BLaER1 treated with 17β-estradiol and CSF1 and Interleukin-3, amounts not matched to agents 10 nM and 100 nM (cell line): ENCODE measurements around the gene FXR2.

Experiments used
- H3K27ac ChIP-seq, 11 experiments: shearing (Covaris generic); formaldehyde crosslinking; 2 replicates each; pipeline ENCODE4 v1.8.1; 2022
- H3K27me3 ChIP-seq, 11 experiments: shearing (Covaris generic); formaldehyde crosslinking; 2 replicates each; pipeline ENCODE4 v1.8.1; 2022
- H3K36me3 ChIP-seq, 11 experiments: shearing (Covaris generic); formaldehyde crosslinking; 2 replicates each; pipeline ENCODE4 v1.8.1; 2022
- H3K4me1 ChIP-seq, 10 experiments: shearing (Covaris generic); formaldehyde crosslinking; 2 replicates each; pipeline ENCODE4 v1.8.1; 2022
- H3K4me2 ChIP-seq, 11 experiments: shearing (Covaris generic); formaldehyde crosslinking; 2 replicates each; pipeline ENCODE4 v1.8.1; 2022
- H3K4me3 ChIP-seq, 10 experiments: shearing (Covaris generic); formaldehyde crosslinking; 2 replicates each; pipeline ENCODE4 v1.8.1; 2022
- H3K9ac ChIP-seq, 11 experiments: shearing (Covaris generic); formaldehyde crosslinking; 2 replicates each; pipeline ENCODE4 v1.8.1; 2022
- H3K9me3 ChIP-seq, 11 experiments: shearing (Covaris generic); formaldehyde crosslinking; replicated peaks in 1 of 11; 2 replicates each; pipeline ENCODE4 v1.8.1; 2022
- H4K20me1 ChIP-seq, 11 experiments: shearing (Covaris generic); formaldehyde crosslinking; 2 replicates each; pipeline ENCODE4 v1.8.1; 2022
- Cebpa-rat ChIP-seq, 11 experiments: shearing (Covaris generic); IDR thresholded peaks; 2 replicates each; pipeline ENCODE4 v1.8.1; 2022

The FXR2 gene

DNA sequence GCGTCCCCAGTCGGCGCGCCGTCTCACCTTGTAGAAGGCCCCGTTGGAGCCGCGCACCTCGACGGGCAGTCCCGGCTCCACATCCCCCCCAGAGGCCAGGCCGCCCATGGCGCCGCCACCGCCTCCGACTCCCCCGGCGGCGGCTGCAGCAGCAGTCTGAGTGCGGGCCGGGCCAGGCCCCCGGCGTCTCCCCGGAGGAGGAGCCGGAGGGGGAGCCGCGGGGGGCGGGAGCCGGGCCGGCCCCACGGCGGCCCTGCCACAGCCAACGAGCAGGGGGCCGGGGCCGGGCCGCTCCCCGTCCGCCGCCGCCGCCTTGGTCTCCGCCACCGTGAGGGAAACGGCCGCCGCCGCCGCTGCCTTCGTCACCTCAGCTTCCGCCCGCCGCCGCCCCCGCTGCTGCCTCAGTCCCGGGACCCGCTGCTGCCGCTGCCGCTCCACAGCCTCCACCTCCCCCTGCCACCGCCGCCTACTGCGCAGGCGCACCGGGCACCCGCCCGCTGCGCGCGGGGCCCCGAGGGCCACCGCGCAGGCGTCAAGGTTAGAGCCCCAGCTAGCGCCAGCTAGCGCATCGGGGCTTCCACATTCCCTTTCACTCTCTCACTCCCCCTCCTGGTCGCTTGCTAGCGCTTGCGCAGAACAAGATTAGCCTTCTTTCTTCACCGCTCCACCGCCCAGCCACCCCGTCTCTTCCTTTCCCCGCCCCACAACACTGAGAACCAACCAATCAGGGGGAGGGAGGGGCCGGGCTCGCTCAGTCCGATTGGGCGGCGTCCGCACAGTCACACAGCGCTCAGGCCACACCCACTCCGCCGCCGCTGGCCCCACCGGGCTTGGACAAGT, at the start of gene FXR2:
Gene FXR2 (minus strand): TSS at position 473 of the 840 bp plus-strand sequence. CDS start 365 bp downstream, at position 108.
- H3K4me1 ChIP-seq = peaks cover 24 to 38% (median 31%) of the 10 kb centered on the region in 10 experiments
- peak within 1 kb of the TSS; percentile 85 to 100 (median 95) for H3K4me2 ChIP-seq
- H3K9me3 ChIP-seq = no peaks in the 10 kb centered on the region
- H4K20me1 ChIP-seq = peaks cover 13 to 44% (median 39%) of the 10 kb centered on the region in 11 experiments; a peak in 16 of 22 replicates
- peak within 1 kb of the TSS; percentile 85 to 96 (median 93) for H3K9ac ChIP-seq
- no peak for TF ChIP-seq Cebpa-rat (IDR thresholded peaks at IDR 0.05)
- H3K4me3 ChIP-seq = peak within 1 kb of the TSS; percentile 81 to 97 (median 88)
- peak within 1 kb of the TSS; percentile 78 to 93 (median 90) for H3K27ac ChIP-seq
- peaks cover 15 to 27% (median 21%) of the 10 kb centered on the region in 11 experiments for H3K36me3 ChIP-seq
- no peaks in the 10 kb centered on the region for H3K27me3 ChIP-seq

DNA sequence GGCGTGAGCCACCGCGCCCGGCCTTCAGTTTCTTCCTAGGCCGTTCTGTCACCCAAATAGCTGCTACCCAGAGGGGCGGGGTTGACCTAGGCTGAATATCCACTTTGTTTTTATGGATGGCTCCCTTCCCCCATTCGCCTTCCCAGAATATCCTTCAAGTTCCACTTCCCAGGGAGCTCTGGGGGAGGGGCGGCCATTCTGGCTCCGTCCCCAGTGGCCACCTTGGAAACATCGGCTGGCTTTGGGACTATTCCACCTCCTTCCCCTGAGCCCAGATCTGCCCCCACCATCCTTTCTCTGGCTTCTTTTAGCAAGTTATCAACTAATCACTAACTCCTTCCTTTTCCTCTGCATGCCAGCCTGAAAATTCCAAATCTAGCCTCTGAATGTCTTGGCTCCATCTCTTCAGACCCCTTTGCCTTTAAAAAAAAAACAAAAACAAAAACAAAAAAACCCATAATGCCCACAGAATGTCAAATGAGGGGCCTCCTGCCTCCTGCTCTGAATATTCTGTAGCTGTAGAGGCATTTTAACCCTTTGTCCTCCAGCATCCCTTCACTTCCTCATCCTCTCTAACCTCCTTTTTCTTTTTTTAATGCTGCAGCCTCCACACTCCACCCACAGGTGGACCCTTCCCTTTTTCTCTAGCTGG, 42.4 kb upstream of the FXR2 start:
- peaks cover 0 to 8% (median 0%) of the 10 kb centered on the region in 11 experiments; a peak in 5 of 22 replicates for H4K20me1 ChIP-seq
- peaks cover 6 to 20% (median 10%) of the 10 kb centered on the region in 10 experiments; a peak in 14 of 20 replicates for H3K4me1 ChIP-seq
- no peak overlapping the region for H3K9ac ChIP-seq
- TF ChIP-seq Cebpa-rat (IDR thresholded peaks at IDR 0.05) = no peak
- H3K9me3 ChIP-seq = no peaks in the 10 kb centered on the region
- no peak overlapping the region for H3K4me3 ChIP-seq
- H3K36me3 ChIP-seq = no peaks in the 10 kb centered on the region
- H3K27me3 ChIP-seq = peaks cover 31 to 37% (median 35%) of the 10 kb centered on the region in 11 experiments
- peak overlapping the region in 3 of 11 experiments; percentile 6 to 19 (median 19); a peak in 4 of 22 replicates for H3K4me2 ChIP-seq
- H3K27ac ChIP-seq = no peak overlapping the region

DNA sequence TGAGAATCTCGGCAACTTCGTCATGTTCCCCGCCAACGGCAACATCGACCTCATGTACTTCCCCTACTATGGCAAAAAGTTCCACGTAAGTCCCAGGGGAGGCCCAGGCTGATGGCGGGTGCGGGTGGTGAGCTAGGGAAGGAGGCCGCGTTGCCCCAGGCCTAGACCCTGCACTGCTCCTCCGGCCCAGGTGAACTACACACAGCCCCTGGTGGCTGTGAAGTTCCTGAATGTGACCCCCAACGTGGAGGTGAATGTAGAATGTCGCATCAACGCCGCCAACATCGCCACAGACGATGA, 40.8 kb upstream of the FXR2 start:
- no peaks in the 10 kb centered on the region for H3K9me3 ChIP-seq
- H3K4me1 ChIP-seq = peaks cover 16 to 32% (median 22%) of the 10 kb centered on the region in 10 experiments
- no peak overlapping the region for H3K9ac ChIP-seq
- H3K4me2 ChIP-seq = peak overlapping the region in 9 of 11 experiments; percentile 26 to 66 (median 35); a peak in 16 of 22 replicates
- H3K27ac ChIP-seq = no peak overlapping the region
- TF ChIP-seq Cebpa-rat (IDR thresholded peaks at IDR 0.05) = no peak
- no peaks in the 10 kb centered on the region for H3K36me3 ChIP-seq
- peaks cover 0 to 20% (median 9%) of the 10 kb centered on the region in 11 experiments; a peak in 11 of 22 replicates for H4K20me1 ChIP-seq
- H3K4me3 ChIP-seq = no peak overlapping the region
- H3K27me3 ChIP-seq = peaks cover 47 to 53% (median 51%) of the 10 kb centered on the region in 11 experiments

DNA sequence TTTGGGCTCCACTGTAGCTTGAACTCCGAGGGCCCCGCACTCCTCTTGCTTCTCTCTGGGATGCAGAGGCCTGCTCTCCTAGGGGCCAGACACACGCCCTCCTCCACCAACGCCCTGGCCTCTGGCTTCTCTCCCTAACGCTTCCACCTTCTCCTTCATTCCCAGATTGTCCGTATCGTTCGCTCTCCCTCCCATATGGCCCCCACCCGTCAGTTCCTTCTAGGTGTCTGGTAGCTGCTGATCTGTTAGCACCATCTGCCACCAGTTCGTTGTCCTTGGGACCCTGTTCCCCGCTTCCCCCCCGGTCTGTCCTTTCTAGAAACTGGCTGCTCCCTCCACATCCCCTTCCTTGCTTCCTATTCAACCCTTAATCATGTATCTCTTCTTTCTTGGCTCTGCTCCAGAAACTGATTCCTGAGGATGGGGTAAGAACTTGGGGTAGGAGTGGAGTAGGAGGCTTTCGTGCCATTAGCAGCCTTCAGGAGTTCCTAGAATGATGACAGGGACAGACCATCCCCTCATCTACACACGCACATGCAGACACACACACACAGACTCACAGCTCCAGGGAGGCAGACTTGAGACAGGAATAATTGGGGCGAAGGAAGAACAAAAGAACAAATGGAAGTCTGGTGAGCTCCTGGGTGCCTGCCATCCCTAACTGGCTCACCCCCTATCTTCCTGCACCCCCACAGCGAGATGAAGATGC, 40.3 kb upstream of the FXR2 start:
- Histone ChIP-seq H3K4me2 (peak overlapping the region in 9 of 11 experiments; percentile 26 to 66 (median 35); a peak in 16 of 22 replicates), H3K27me3 (peaks cover 52 to 58% (median 56%) of the 10 kb centered on the region in 11 experiments), H3K27ac (no peak overlapping the region), H3K36me3 (no peaks in the 10 kb centered on the region), H3K9ac (no peak overlapping the region), H4K20me1 (peaks cover 0 to 20% (median 9%) of the 10 kb centered on the region in 11 experiments; a peak in 11 of 22 replicates), H3K4me3 (no peak overlapping the region), H3K9me3 (no peaks in the 10 kb centered on the region), H3K4me1 (peaks cover 21 to 37% (median 27%) of the 10 kb centered on the region in 10 experiments)
- no peak for TF ChIP-seq Cebpa-rat (IDR thresholded peaks at IDR 0.05)

DNA sequence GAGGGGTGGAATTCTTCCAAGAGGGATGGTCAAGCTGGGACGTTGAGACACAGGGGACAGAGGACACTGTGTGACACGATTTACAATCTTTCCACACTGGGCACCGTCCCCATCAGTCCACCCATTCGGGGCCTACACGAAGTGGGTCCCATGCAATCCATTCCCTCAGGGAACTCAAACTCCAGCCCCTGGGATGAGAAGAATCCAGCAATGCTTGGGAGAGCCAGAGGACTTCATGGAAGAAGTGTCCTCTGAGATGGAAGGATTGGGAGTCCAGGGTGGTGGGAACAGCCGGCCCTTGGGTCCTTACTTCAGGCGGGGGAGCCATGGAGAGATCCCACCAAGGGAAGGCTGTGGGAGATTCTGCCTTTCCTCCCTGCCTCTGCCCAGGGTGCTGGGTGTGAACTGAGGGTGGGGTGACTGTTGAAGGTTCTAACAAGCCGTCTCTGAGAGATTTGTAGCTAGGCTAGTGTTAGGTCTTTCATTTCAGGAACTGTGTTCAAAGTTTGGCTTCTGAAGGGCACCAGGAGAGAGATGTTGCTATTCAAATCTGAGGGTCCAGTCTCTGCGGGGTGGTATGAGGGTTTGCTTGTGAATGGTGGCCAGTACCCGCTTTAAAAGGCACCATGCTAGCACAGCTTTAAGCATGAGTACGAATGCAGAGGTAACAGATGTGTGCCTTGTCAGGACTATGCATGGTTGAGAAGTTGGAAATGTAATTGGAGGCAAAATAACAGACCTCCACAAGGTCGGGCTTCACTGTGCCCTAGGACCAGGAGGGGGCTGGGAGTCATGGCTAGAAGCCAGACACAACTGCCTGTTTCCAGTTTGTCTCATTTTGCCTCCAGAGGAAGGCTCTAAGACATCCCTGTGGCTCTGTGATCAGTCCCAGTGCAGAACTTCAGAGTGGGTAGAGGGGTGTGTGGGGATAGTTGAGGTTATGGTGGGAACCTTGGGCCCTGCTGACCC, 38.0 kb upstream of the FXR2 start:
- TF ChIP-seq Cebpa-rat (IDR thresholded peaks at IDR 0.05) = no peak
- H3K27ac ChIP-seq = no peak overlapping the region
- no peak overlapping the region for H3K9ac ChIP-seq
- no peaks in the 10 kb centered on the region for H3K9me3 ChIP-seq
- H3K4me1 ChIP-seq = peaks cover 22 to 37% (median 30%) of the 10 kb centered on the region in 10 experiments
- peaks cover 61 to 74% (median 70%) of the 10 kb centered on the region in 11 experiments for H3K27me3 ChIP-seq
- no peak overlapping the region for H3K4me2 ChIP-seq
- peaks cover 0 to 20% (median 9%) of the 10 kb centered on the region in 11 experiments; a peak in 11 of 22 replicates for H4K20me1 ChIP-seq
- H3K4me3 ChIP-seq = no peak overlapping the region
- H3K36me3 ChIP-seq = no peaks in the 10 kb centered on the region

DNA sequence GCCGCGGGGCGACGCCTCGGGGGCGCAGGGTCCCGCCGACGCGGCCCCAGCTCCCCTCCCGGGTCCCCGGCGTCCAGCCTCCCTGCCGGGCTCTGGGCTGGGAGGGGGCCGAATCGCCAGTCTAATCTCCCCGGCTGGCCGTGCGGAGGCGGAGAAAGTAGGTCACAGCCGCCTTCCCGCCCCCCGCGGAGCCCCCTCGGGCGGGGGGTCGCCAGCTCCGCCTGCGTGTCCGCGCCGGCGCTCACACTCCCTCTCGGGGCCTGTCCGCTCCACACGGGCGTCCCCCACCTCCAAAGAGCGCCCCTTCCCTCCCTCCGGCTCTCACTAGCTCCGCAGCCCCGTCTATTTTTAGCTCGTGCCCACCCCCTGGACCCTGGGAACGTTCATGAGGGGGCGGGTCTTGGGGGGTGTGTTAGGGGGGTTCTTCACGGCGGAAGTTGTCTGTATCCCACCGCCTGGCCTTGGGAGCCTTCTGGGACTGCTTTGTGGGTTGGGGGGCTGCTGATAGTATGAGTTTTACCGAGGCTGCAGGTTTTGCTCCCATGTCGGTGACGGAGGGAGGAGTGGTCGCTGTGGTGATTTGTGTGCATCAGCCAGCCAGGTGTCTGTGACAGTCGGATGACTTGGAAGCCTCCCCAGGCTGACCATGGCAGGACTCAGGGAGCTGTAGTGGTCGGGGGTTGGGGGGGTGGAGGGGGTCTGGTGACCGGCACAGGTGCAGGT, 37.1 kb upstream of the FXR2 start:
- H3K27ac ChIP-seq = no peak overlapping the region
- H3K9me3 ChIP-seq = no peaks in the 10 kb centered on the region
- H3K4me1 ChIP-seq = peaks cover 21 to 36% (median 28%) of the 10 kb centered on the region in 10 experiments
- H3K4me2 ChIP-seq = peak overlapping the region; percentile 82 to 97 (median 89)
- peak overlapping the region in 5 of 11 experiments; percentile 24 to 54 (median 35); a peak in 5 of 22 replicates for H3K9ac ChIP-seq
- peaks cover 61 to 74% (median 70%) of the 10 kb centered on the region in 11 experiments for H3K27me3 ChIP-seq
- no peak for TF ChIP-seq Cebpa-rat (IDR thresholded peaks at IDR 0.05)
- H4K20me1 ChIP-seq = peaks cover 0 to 20% (median 9%) of the 10 kb centered on the region in 11 experiments; a peak in 11 of 22 replicates
- no peaks in the 10 kb centered on the region for H3K36me3 ChIP-seq
- H3K4me3 ChIP-seq = peak overlapping the region; percentile 44 to 66 (median 52)

DNA sequence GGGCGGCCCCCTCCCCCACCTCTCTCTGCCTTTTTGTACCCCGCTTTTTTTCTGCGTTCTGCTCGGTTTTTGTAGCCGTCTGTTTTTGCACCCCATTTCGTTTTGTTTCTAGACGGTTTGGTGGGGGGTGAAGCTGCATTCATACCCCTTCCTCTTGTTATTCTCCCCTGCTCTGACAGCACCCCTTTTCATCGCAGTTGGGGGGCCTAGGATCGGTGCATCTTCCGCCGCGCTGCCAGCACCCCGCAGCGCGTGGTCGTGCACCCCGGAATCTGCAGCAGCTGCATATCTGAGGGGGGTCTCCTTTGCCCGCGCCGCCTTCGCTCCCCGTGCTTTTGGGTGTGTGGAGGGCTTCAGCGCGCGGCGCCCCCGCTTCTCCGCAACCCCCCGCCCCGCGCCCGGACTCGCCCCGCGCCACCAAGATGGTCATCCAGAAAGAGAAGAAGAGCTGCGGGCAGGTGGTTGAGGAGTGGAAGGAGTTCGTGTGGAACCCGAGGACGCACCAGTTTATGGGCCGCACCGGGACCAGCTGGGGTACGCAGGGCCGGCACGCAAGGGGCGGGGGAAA, 36.5 kb upstream of the FXR2 start:
- TF ChIP-seq Cebpa-rat (IDR thresholded peaks at IDR 0.05) = no peak
- H3K36me3 ChIP-seq = no peaks in the 10 kb centered on the region
- peaks cover 0 to 20% (median 9%) of the 10 kb centered on the region in 11 experiments; a peak in 11 of 22 replicates for H4K20me1 ChIP-seq
- H3K27me3 ChIP-seq = peaks cover 61 to 74% (median 70%) of the 10 kb centered on the region in 11 experiments
- peaks cover 26 to 43% (median 28%) of the 10 kb centered on the region in 10 experiments for H3K4me1 ChIP-seq
- no peak overlapping the region for H3K27ac ChIP-seq
- H3K9ac ChIP-seq = peak overlapping the region in 7 of 11 experiments; percentile 15 to 59 (median 35); a peak in 7 of 22 replicates
- peak overlapping the region; percentile 44 to 66 (median 52) for H3K4me3 ChIP-seq
- H3K4me2 ChIP-seq = peak overlapping the region; percentile 82 to 97 (median 89)
- no peaks in the 10 kb centered on the region for H3K9me3 ChIP-seq
